ENCODE results near the gene SESN1.

The SESN1 gene

DNA sequence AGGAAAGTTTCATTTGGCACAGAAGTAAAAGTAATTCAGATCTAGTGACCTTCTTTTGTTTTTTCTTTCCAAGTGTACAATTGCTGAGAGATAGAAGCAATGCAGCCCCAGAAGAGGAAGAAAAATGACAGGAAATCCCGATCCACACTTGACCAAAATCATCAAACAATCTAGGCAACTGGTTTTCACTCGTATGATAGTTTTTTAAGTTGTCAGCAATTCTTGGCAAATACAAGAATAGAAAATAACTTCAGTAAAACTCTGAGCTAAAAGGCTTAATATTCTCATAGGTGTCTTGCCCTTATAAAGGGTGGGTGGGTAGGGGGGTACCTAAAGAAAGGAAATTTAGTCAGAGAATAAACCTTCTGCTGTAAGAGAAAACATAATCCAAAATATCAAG lies 36.0 kb downstream of the SESN1 start:
- Mint-ChIP-seq H3K4me1 (ENCODE audit: low read depth) (peaks cover 44% of the 10 kb centered on the region), H3K4me3 (no peak overlapping the region), H3K27me3 (no peaks in the 10 kb centered on the region), H3K36me3 (ENCODE audit: low read depth) (no peaks in the 10 kb centered on the region), H3K9me3 (no peaks in the 10 kb centered on the region), H3K27ac (no peak overlapping the region)

DNA sequence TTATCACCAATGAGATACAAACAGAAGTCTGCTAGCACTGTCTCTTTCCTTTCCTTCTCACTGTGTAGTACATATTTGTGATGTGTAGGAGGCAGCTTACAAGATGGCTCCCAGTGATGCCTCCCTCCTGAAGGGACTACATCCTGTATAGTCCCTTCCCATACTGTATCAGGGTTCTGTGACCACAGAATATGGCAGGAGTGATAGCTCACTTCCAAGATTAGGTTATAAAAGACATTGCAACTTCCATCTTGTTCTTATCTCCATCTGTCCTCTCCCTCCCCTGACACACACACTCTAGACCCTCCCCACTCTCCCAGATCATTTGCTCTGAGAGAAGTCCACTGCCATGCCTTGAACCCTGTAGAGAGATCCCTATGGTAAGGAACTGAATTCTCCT lies 38.0 kb downstream of the SESN1 start:
- H3K4me3 Mint-ChIP-seq, result no peak overlapping the region
- H3K27me3 Mint-ChIP-seq, result no peaks in the 10 kb centered on the region
- H3K9me3 Mint-ChIP-seq, result no peaks in the 10 kb centered on the region
- H3K27ac Mint-ChIP-seq, result no peak overlapping the region
- H3K36me3 Mint-ChIP-seq (ENCODE audit: low read depth), result no peaks in the 10 kb centered on the region
- H3K4me1 Mint-ChIP-seq (ENCODE audit: low read depth), result peaks cover 51% of the 10 kb centered on the region

DNA sequence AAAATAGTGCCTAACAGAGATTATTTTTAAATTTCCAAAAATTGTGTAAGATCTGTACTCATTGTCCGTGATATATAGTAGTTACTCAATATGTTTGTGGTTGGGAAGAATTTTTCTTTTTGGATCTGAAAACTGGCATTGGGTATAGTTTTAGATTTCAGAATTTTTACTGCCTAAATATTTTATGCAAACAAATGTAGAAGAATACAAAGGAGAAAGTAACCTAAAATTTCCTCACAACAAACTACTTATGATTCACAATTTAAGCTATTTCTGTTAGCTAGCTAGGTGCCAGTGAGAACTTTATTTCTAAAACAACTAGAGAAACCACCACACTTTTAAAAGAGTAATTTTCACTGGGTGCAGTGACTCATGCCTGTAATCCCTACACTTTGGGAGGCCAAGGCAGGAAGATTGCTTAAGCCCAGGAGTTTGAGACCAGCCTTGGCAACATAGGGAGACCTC lies 38.8 kb downstream of the SESN1 start:
- H3K27ac Mint-ChIP-seq, result no peak overlapping the region
- no peaks in the 10 kb centered on the region for H3K9me3 Mint-ChIP-seq
- peaks cover 53% of the 10 kb centered on the region for H3K4me1 Mint-ChIP-seq (ENCODE audit: low read depth)
- H3K36me3 Mint-ChIP-seq (ENCODE audit: low read depth), result no peaks in the 10 kb centered on the region
- H3K27me3 Mint-ChIP-seq, result no peaks in the 10 kb centered on the region
- H3K4me3 Mint-ChIP-seq, result no peak overlapping the region

DNA sequence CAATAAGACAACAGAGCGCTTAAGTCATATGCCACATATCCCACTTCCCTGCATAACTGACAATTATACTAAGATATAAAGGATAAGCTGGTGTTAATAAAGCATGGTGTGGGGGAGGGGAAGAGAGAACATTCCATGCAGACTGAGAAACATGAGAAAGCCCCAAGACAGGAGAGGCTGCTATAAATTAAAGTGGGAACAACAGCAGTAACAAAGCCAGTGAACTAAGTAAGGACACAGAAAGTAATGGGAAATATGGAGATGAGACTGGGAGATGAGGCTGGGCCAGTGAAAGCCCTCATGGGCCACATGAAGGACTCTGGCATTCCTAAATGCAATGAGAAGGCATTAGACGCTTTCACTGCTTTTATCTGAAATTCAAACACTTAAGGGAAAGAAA lies 41.3 kb downstream of the SESN1 start:
- H3K4me1 Mint-ChIP-seq (ENCODE audit: low read depth), result peaks cover 41% of the 10 kb centered on the region
- H3K9me3 Mint-ChIP-seq, result no peaks in the 10 kb centered on the region
- no peaks in the 10 kb centered on the region for H3K36me3 Mint-ChIP-seq (ENCODE audit: low read depth)
- no peak overlapping the region for H3K4me3 Mint-ChIP-seq
- no peak overlapping the region for H3K27ac Mint-ChIP-seq
- no peaks in the 10 kb centered on the region for H3K27me3 Mint-ChIP-seq

DNA sequence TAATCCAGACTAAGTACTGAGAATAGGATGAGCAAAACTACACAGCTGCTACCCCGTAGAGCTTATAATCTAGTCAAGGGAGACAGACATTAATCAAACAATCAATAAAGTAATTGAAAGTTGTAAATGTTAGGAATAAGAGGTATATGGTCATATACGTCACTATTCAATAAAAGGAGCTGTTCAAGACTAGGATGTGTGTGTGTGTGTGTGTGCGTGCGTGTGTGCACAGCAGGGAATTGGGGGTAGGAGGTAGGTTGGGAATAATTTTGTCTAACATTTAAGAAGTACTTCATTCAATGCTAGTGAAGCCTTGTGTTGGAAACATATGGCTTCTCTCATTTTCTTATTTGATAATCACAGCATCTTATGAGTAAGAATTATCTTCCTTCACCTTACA lies 41.8 kb downstream of the SESN1 start:
- Mint-ChIP-seq H3K9me3 (no peaks in the 10 kb centered on the region), H3K27me3 (no peaks in the 10 kb centered on the region), H3K36me3 (ENCODE audit: low read depth) (no peaks in the 10 kb centered on the region), H3K4me1 (ENCODE audit: low read depth) (peaks cover 40% of the 10 kb centered on the region), H3K27ac (no peak overlapping the region), H3K4me3 (no peak overlapping the region)

DNA sequence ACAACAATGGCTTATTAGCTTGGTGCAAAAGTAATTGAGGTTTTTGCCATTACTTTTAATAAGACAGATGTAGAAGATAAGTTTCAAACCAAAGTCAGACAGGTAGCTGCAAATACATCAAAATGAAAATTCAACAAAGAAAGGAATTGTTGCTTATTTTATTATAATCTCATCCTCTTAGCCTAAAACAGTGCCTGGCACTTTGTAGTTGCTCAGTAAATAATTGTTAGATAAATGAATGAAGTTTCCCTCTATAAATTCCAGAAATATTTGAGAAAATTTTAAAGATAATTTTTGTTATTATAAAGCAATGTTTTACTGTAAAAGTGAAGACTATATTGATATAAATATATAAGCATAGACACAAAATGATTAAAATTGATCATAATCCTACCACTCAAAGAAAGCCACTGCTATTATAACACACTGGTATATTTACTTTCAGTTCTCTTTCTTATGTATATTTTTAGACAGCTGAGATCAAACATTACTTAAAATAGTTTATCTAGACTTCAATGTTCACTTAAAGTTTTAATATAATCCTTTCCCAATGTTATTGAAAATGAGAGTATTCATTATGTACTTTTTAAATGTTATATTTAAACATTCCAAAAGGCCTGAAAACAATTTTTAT lies 42.5 kb downstream of the SESN1 start:
- Mint-ChIP-seq H3K9me3 (no peaks in the 10 kb centered on the region), H3K27me3 (no peaks in the 10 kb centered on the region), H3K4me3 (no peak overlapping the region), H3K36me3 (ENCODE audit: low read depth) (no peaks in the 10 kb centered on the region), H3K27ac (no peak overlapping the region), H3K4me1 (ENCODE audit: low read depth) (peaks cover 40% of the 10 kb centered on the region)

DNA sequence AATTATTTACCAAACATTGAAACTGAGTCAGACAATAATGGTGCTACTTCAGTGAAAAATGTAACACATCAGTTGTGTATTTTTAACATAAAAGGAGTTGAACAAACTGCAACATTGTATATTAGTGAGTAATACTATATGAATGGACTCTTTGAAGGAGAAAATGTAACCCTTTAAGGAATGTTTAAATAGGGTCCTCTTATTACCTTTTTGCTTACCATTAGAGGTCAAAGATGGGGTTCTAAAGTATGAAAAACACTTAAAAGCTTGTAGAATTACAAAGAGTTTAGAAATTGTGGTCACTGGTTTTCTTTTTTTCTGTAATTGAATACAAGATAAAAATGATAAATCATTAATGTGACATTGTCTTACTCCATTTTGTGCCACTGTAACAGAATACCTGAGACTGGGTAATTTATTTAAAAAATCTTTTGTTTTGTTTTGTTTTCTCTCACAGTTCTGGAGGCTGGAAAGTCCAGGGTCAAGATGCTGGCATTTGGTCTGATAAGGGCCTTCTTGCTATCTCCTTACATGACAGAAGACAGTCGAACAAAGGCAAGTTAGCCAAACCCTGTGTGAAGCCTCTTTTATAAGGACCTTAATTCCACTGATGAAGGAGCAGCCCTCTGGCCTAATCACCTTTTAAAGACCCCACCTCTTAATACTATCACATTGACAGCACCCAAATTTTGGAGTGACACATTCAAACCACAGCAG lies 43.2 kb downstream of the SESN1 start:
- Mint-ChIP-seq H3K4me1 (ENCODE audit: low read depth) (peaks cover 37% of the 10 kb centered on the region), H3K27me3 (no peaks in the 10 kb centered on the region), H3K9me3 (no peaks in the 10 kb centered on the region), H3K36me3 (ENCODE audit: low read depth) (no peaks in the 10 kb centered on the region), H3K27ac (no peak overlapping the region), H3K4me3 (no peak overlapping the region)

DNA sequence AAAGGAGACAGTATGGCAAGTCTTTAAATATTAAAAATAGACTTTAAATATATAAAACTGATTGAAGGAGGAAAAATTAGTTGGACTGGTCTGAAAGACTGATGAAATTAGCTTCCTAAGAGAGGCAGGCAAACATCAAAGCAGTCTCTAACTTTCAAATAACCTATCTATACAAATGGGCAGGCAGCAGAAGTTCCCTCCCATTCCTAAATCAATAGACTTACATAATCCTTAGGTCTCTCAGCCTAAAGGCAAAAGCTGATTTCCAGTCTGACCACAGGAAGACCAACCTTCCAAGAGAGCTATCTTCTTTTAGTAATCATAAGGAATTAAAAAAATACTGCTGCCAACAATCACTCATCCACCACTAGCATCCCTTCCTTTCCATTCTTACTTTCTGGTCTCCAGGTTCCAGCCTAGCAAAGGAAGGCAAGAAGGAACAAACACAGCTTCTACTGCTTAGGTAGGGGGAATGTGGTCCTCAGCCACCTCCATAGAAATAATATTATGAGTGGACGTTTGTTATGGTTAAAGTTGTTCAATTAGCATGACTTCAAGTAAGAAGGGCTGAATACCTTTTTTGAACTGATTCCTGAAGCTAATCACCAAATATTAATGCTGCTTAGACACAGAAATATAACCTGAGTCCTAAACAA lies 44.1 kb downstream of the SESN1 start:
- Mint-ChIP-seq H3K27me3 (no peaks in the 10 kb centered on the region), H3K4me3 (no peak overlapping the region), H3K27ac (no peak overlapping the region), H3K4me1 (ENCODE audit: low read depth) (peaks cover 31% of the 10 kb centered on the region), H3K36me3 (ENCODE audit: low read depth) (no peaks in the 10 kb centered on the region), H3K9me3 (no peaks in the 10 kb centered on the region)

DNA sequence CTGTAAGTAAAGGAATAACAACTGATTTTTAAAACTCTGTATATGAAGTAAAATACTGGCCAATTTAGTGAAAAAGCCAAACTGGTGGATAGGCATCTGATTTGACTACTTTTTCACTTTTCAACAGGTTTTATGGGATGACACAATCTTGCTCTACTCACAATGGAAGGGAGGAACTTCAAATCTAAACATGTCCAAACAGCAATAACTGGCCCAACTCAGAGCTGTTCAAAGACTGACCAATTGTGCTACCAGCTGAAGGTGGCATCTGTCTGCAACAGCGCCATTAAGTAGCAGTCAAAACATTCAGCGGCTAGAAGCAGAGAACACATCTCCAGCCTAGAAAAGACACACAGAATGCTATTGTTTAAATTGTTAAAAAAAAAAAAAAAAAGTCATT lies 44.6 kb downstream of the SESN1 start:
- Mint-ChIP-seq H3K36me3 (ENCODE audit: low read depth) (no peaks in the 10 kb centered on the region), H3K4me1 (ENCODE audit: low read depth) (peaks cover 31% of the 10 kb centered on the region), H3K4me3 (no peak overlapping the region), H3K27me3 (no peaks in the 10 kb centered on the region), H3K27ac (no peak overlapping the region), H3K9me3 (no peaks in the 10 kb centered on the region)

DNA sequence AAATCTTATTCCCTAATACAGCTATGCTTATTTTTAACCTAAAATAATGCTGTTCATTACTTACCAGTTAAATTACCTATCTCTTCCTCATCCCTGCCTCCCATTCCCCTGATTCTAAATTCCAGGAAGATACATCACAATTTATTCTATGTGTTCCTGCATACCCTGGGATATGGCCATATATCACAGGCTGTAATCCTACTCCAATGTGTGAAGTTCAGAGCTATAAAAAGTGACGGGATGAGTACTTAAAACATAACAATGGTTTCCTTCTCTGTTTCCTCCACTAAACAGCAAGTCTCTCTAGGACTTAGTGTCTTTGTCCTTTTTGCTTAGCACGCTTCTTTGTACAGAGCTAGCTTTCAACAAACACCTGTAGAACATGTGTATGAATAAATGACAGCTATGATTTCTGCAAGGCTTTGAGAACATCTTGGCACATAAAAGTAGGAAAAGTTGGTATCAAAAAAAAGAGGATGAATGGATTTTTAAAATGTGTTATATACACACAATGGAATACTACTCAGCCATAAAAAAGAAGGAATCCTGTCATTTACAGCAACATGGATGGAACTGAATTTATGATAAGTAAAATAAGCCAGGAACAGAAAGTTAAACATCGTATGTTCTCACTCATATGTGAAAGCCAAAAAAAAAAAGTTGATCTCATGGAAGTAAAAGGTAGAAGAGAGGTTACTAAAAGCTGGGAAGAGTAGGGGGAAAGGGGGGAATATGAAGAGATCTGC lies 45.8 kb downstream of the SESN1 start:
- no peak overlapping the region for H3K27ac Mint-ChIP-seq
- H3K4me3 Mint-ChIP-seq, result no peak overlapping the region
- H3K36me3 Mint-ChIP-seq (ENCODE audit: low read depth), result no peaks in the 10 kb centered on the region
- no peaks in the 10 kb centered on the region for H3K9me3 Mint-ChIP-seq
- H3K4me1 Mint-ChIP-seq (ENCODE audit: low read depth), result peaks cover 31% of the 10 kb centered on the region
- H3K27me3 Mint-ChIP-seq, result no peaks in the 10 kb centered on the region

DNA sequence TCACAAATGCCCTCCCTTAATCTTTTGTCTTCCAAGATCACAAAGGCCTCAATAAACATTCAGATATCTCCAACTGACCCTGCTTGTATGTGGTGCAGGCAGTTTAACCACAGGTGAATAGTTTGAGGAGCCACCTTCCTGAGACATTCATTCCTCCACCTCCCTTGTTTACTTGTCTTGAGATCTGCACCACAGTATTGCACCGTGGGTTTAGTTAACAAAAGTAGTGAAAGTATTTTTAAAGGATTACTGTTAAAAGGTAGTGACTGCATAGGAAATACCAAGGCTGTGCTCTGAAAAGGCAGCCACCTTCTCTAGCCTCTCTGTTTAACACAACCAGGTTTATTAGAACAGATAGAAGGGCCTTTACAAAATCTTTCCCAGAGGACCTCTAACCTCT lies 46.5 kb downstream of the SESN1 start:
- Mint-ChIP-seq H3K9me3 (no peaks in the 10 kb centered on the region), H3K4me1 (ENCODE audit: low read depth) (peaks cover 27% of the 10 kb centered on the region), H3K4me3 (no peak overlapping the region), H3K27me3 (no peaks in the 10 kb centered on the region), H3K27ac (no peak overlapping the region), H3K36me3 (ENCODE audit: low read depth) (peaks cover 6% of the 10 kb centered on the region)

DNA sequence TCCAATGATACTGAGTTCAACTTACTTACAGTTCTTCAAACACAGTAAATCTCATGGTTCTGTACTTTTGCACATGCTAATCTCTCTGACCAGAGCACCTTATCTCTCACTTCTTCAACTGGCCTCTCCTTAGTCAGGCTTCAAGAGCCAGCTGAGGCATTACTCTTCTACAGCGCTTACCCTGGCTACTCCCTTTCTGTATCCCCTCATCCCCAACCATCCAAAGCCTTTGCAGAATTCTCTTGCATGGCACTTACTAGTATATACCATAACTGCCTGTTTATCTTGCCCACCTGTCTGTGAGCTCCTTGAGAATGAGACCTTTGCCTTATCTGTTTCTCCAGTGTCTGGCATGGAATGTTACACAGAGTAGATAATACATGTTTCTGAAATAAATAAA lies 49.2 kb downstream of the SESN1 start:
- Mint-ChIP-seq H3K4me3 (no peak overlapping the region), H3K27me3 (no peaks in the 10 kb centered on the region), H3K9me3 (no peaks in the 10 kb centered on the region), H3K36me3 (ENCODE audit: low read depth) (peaks cover 13% of the 10 kb centered on the region), H3K27ac (no peak overlapping the region), H3K4me1 (ENCODE audit: low read depth) (peaks cover 10% of the 10 kb centered on the region)

DNA sequence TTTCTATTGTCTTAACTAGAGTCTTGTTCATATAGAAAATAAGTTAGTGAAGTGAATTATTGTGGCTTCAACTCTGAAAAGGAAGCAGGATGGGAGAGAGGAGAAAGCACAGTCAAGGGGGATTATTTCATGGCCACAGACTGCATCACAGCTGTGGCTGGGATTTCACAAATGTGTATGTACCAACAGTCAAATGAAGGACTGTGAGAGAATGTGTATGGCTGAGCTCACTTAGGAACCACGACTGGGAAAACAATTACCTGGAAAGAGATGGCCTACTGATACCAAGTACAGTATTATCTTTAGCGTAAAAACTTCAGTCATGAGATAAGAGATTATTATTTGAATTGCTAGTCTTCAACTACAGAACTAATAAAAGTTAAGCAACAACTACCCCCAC lies 54.9 kb downstream of the SESN1 start:
- H3K27ac Mint-ChIP-seq, result no peak overlapping the region
- H3K4me1 Mint-ChIP-seq (ENCODE audit: low read depth), result peaks cover 39% of the 10 kb centered on the region
- no peaks in the 10 kb centered on the region for H3K27me3 Mint-ChIP-seq
- H3K4me3 Mint-ChIP-seq, result no peak overlapping the region
- no peaks in the 10 kb centered on the region for H3K9me3 Mint-ChIP-seq
- peaks cover 13% of the 10 kb centered on the region for H3K36me3 Mint-ChIP-seq (ENCODE audit: low read depth)

DNA sequence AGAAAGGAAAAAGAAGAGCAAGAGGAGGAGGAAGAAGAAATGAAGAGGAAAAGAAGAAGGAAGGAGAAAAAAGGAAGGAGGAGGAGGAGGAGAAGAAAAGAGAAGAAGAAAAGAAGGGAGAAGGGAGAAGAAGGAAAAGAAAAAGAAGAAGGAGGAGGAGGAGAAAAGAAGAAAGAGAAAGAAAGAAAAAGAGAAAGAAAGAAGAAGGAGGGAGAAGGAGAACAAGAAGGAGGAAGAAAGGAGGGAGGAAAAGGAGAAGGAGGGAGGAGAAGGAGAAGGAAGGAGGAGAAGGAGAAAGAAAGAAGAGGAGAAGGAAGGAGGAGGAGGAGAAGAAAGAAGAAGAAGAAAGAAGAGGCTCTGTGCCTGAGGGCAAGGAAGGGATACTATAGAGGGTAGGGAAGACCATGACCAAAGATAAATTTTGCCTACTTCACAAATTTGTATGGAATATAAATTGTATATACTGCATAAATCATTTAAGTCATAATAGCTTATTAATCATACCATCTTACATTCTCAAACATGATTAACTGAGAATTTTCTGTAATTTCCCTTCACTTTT lies 55.7 kb downstream of the SESN1 start:
- Mint-ChIP-seq H3K4me3 (no peak overlapping the region), H3K27me3 (no peaks in the 10 kb centered on the region), H3K36me3 (ENCODE audit: low read depth) (peaks cover 13% of the 10 kb centered on the region), H3K9me3 (no peaks in the 10 kb centered on the region), H3K27ac (peak overlapping the region; percentile 79), H3K4me1 (ENCODE audit: low read depth) (peaks cover 39% of the 10 kb centered on the region)

All from stimulated activated naive CD8-positive, alpha-beta T cell treated with anti-CD3 and anti-CD28 coated beads, Interleukin-15, Interleukin-2, amounts not matched to agents 100 ng/mL and 50 ng/mL, for 24 hours (primary cell).